Activated CD4-positive, alpha-beta T cell treated with anti-CD3 and anti-CD28 coated beads, Interleukin-2, amount 50 U/mL, for 16 hours (primary cell): ENCODE measurements around the gene ZC3H18.

Experiments used
- DNase-seq: peaks from one replicate; pipeline ENCODE4 v3.0.0-alpha.2; 2020

The ZC3H18 gene

DNA sequence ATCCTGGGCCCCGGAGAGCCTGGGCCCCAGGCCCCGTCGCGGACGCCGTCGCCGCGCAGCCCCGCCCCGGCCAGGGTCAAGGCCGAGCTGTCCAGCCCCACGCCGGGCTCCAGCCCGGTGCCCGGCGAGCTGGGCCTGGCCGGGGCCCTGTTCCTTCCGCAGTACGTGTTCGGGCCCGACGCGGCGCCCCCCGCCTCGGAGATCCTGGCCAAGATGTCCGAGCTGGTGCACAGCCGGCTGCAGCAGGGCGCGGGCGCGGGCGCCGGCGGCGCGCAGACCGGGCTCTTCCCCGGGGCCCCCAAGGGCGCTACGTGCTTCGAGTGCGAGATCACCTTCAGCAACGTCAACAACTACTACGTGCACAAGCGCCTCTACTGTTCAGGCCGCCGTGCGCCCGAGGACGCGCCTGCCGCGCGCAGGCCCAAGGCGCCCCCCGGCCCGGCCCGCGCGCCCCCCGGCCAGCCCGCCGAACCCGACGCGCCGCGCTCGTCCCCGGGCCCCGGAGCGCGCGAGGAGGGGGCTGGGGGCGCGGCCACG, 36.8 kb upstream of the ZC3H18 start:
- DNase-seq = no peak

GRCh38 chr16:88533932-88534637, 36.1 kb upstream of the ZC3H18 start:
- DNase-seq = peak; percentile 84

- peak; percentile 50 for DNase-seq
Measured at GRCh38 chr16:88534638-88535190, 35.5 kb upstream of the ZC3H18 start.

GRCh38 chr16:88535191-88535856, 34.9 kb upstream of the ZC3H18 start:
- DNase-seq = no peak

DNA sequence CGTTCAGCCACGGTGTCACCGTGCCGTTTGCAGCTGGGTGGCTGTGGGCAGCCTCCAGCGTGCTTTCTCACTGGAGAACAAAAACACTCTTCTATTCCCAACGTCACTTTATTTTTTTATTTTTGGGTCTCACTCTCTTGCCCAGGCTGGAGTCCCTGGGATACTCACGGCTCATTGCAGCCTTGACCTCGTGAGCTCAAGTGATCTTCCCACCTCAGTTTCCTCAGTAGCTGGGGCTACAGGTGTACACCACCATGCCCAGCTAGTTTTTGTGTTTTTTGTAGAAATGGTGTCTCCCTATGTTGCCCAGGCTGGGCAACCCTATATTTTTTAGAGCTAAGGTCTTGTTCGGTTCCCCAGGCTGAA, 34.4 kb upstream of the ZC3H18 start:
- DNase-seq = no peak

- DNase-seq = no peak
Measured at GRCh38 chr16:88536510-88536909, 33.7 kb upstream of the ZC3H18 start.

GRCh38 chr16:88536971-88537751, 33.0 kb upstream of the ZC3H18 start:
- no peak for DNase-seq

GRCh38 chr16:88537859-88538258, 32.3 kb upstream of the ZC3H18 start:
- no peak for DNase-seq

DNA sequence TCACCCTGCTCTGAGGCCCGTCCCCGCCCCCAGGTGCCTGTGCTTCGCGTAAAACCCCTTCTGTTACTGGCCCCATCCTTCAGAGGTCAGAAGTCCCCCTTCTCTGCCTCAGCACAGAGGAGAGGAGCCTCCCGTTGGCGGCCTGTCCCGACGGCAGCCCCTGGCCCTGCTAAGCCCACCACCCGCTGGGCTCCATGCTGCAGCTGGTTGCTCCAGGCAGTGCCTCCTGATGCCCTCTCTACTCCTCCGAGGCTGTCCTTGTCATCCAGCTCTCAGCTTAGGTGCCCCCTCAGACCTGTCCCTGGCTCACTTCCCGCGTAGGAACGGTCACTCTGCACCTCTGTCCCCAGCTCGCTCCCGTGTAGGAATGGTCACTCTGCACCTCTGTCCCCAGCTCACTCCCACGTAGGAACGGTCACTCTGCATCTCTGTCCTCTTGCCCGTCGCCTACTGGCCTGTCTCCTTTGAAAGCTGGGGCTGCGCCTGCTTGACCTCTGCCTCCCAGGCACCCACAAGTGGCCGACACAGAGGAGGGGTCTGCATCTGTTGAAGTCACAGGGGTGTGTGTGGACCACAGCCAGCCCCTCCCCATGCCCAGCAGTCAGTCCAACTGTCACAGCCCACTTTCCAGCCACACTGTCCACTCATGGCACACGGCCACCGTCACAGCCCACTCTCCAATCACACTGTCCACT, 31.7 kb upstream of the ZC3H18 start:
- no peak for DNase-seq

GRCh38 chr16:88539261-88539651, 30.9 kb upstream of the ZC3H18 start:
- no peak for DNase-seq

DNA sequence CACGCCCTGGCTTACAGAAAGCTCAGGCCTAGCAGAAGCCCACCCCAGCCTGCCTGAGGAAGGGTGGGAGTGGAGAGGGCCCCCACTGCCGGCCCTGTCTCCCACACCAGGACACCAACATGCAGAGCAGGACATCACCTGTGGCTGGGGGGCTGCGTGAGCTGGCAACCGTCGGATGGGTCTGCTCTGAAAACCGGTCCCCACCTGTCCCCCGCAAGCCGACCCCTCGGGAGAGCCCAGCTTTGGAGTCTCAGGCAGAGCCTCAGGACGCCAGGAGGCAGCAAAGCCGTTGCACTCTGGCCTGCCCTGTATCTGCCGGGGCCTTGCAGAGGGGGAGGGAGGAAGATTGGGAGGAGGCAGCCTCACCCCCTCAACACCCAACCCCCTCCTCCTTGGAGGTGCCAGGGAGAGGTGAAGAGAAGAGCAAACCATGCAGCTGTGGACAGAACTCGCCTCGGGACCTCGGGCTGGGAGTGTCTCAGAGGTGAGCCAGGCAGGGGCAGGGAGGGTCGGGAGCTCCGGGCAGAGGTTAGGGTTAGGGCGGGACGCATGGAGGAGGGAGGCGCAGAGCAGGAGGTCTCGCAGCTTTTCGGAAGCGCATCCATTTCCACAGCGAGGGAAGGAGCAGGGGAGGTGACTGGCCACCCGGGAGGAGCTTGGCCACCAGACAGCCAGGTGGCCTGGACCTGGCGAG, 30.4 kb upstream of the ZC3H18 start:
- no peak for DNase-seq

DNA sequence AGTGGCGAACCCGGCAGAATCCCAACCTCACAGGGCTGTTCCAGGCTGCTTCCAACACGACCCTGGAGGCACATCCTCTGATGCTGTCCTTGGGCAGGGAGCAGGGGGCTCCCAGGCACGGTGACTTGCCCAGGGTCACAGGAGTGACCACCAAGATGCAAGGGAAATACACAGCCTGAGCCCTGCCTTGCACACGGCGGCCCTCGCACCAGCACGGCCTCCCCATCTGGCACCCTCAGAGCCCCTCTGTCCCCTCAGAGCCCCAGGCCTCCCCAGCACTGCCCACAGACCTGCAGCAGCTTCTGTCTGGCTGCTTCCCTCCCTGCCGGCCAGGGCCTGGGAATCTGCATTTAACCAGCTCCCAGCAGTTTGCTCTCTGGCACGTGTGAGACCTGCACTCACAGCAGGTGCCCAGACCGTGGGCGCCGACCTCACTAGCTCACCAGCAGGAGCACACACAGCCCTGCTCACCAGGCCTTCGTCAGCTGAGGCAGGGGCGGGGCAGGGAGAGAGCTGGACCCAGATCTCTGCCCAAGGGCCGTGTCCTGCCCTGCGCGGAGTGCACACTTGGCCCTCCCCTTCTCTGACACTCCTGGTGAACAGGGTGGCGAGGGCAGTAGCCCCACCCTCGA, 29.7 kb upstream of the ZC3H18 start:
- no peak for DNase-seq

- no peak for DNase-seq
Measured at GRCh38 chr16:88541831-88542616, 28.2 kb upstream of the ZC3H18 start.

DNA sequence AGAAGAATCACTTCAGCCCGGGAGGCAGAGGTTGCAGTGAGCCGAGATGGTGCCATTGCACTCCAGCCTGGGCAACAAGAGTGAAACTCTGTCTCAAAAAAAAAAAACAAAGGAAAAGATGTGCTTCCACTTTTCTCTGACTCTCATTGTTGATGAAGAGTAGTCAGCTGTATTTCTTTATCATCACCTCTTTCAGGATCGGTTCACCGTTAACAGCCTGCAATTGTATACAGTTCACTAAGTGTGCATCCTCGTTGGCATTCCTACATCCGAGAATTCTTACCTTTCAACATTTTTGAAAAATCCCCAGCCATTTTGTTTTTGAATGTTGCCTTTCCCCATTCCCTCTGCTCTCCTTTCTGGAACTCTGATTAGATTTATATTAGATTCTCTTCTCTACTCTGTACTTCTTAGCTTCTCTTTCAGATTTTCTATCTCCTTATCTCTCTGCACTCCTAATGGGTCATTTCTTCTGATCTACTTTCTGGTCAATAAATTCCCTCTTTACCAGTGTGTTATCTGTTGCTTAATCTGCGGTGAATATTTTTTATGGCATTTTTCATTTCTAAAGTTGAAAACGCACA, 26.9 kb upstream of the ZC3H18 start:
- DNase-seq = no peak

DNA sequence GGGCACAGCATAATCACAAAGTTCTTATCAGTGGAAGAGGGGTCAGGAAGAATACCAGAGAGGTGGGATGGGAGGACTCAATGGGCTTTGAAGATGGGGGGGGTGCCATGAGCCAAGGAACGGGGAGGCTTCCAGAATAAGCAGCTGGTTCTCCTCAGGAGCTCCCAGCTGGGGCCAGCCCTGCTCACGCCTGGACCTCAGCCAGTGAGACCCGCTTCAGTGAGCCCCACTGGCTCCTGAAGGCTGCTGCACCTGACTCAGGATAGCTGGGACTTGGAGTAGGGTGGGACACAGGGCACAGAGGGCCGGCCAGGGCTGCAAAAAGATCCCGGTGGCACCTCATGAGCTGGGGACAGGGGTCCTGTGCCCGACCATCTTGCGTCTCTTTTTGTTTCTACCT, 24.4 kb upstream of the ZC3H18 start:
- DNase-seq = no peak

DNA sequence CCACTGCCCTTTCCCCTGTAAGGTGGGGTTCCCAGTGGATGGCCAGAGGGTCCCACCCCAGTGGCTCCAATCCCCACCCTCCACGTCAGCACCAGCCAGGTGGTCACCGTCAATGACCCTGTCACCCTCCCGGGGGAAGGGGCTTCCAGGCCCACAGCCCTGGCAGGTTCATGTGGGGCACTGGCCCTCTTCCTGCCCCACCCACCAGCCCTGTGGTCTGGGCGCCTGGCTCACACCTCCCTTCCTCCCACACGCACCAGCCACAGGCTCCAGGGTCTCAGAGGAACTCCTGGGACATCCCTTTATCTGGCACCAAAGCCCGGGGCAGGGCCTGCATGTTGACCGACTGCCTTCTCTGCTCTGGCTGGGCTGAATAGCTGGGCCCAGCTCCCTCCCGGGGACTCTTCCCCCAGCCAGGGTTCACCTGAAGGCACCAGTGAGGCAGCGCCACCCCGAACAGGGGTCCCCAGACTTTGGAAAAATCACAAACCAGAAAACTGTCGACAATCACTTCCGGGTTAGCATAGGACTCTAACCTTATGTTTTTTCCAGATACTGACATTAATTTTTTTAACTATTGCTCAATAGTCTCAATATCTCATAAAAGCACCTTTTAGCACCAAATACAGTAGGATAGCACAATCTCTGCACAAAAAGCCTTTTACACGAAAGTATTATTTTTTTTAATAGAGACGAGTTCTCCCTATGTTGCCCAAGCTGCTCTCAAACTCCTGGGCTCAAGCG, 21.9 kb upstream of the ZC3H18 start:
- DNase-seq = no peak

GRCh38 chr16:88548985-88549384, 21.2 kb upstream of the ZC3H18 start:
- DNase-seq = no peak

GRCh38 chr16:88549671-88550245, 20.4 kb upstream of the ZC3H18 start:
- no peak for DNase-seq

DNA sequence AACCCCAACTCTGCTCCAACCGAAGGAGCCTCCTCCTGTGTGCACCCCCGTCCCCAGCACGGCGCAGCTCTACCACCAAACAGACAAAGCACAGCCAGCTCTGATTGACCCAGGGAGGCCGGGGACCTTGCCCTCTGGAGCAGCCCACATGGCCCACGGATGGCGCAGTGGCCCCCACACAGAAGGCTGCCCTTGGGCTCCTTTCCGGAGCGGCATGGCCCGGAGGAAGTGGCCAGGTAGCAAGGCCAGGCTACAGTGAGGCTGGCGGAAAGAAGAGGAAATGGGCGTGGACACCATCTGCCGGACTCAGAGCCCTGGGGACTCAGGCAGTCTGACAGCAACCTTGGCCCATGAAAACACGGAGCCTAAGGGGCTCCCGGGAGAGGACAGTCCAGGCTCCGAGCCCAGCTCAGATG, 19.9 kb upstream of the ZC3H18 start:
- DNase-seq = no peak
